Neural progenitor cell (in vitro differentiated cells): ENCODE results near the gene TULP1.
"Not testable (repeated sequence)": the region's sequence is repeated elsewhere in the genome, so short reads cannot be mapped to it uniquely, and the experiment has no call there.

Source experiments
- CTCF ChIP-seq: fragments of 200-600 bp; sonication (generic); IDR thresholded peaks from 2 replicates; pipeline ENCODE4 v1.5.1; 2017; ENCODE audit warnings: antibody characterized with exemption, mild to moderate bottlenecking
- EZH2 ChIP-seq: fragments of 200-600 bp; sonication (generic); IDR thresholded peaks from 2 replicates; pipeline ENCODE4 v1.6.1; 2017; ENCODE audit warnings: antibody characterized with exemption, mild to moderate bottlenecking, moderate library complexity

- TF ChIP-seq CTCF, EZH2: not testable (repeated sequence)
Observed at GRCh38 chr6:35515939-35516338, 3.2 kb upstream of the TULP1 start.
